Endothelial cell of umbilical vein (primary cell): ENCODE results near the gene ATXN2. TPM values are rescaled to one million over a fixed set of nuclear protein-coding genes. Genes with fewer than 3 reads are reported as not detected.

ENCODE experiments used
- BruUV-seq: library from RNA; stranded (reverse); fragments of 400-500 nt; replicated peaks from 2 replicates; lab custom pipeline; 2021; lab: Mats Ljungman, UMichigan
- CTCF ChIA-PET: fragments of 300-600, 350-600 bp; sonication (Branson Sonifier 250); formaldehyde crosslinking; loops from one replicate; lab custom pipeline; 2021; ENCODE audit warnings: antibody characterized with exemption, inconsistent platforms; lab: Charles Lee
- POLR2A ChIA-PET: fragments of 300-600, 350-600 bp; sonication (Branson Sonifier 250); formaldehyde crosslinking; loops from one replicate; lab custom pipeline; 2021; ENCODE audit warnings: antibody characterized with exemption, inconsistent platforms; lab: Charles Lee
- DNase-seq: peaks from one replicate; pipeline ENCODE4 v3.0.0-alpha.2; 2011; ENCODE audit warnings: low read depth, low spot score
- FAIRE-seq: peaks from 2 replicates; lab custom pipeline; 2011; peaks lifted over from hg19 to GRCh38; lab: Jason Lieb, UNC
- H2AFZ ChIP-seq: 2 replicates; pipeline ENCODE4 v1.6.0; 2012; ENCODE audit warnings: low read depth, low read length, control low read depth, inconsistent platforms
- H3K27ac ChIP-seq: 2 replicates; pipeline ENCODE4 v1.5.1; 2011; ENCODE audit warnings: low read depth, mild to moderate bottlenecking, control low read depth, low read length, moderate library complexity; ENCODE audit not compliant: insufficient read depth
- H3K27me3 ChIP-seq, 2 experiments: 2 replicates each; pipeline versions ENCODE4 v1.6.0 to v1.6.1; 2011; ENCODE audit warnings: low read length in 2 of 2, mixed read lengths in 1 of 2; ENCODE audit not compliant: control insufficient read depth in 2 of 2, insufficient read depth in 2 of 2
- H3K36me3 ChIP-seq, 2 experiments: 2 replicates in 1 of 2; 3 replicates in 1 of 2; pipeline ENCODE4 v1.5.1; 2011; ENCODE audit warnings: low read length in 2 of 2, mild to moderate bottlenecking in 1 of 2, moderate library complexity in 1 of 2; ENCODE audit not compliant: control insufficient read depth in 2 of 2, insufficient read depth in 2 of 2; ENCODE audit errors: extremely low read depth in 1 of 2
- H3K4me1 ChIP-seq: 3 replicates; pipeline ENCODE4 v1.5.1; 2011; ENCODE audit warnings: mild to moderate bottlenecking, low read length; ENCODE audit not compliant: control insufficient read depth, insufficient read depth; ENCODE audit errors: extremely low read depth
- H3K4me2 ChIP-seq: 2 replicates; pipeline ENCODE4 v1.6.1; 2011; ENCODE audit warnings: low read length, control low read depth, mixed read lengths; ENCODE audit not compliant: insufficient read depth
- H3K4me3 ChIP-seq, 3 experiments: fragments of 200-600 bp in 1 of 3; sonication (generic), shearing (Covaris generic) in 1 of 3; replicated peaks in 1 of 3; 2 replicates each; pipeline ENCODE4 v1.5.1; 2011 to 2016; ENCODE audit warnings: control low read depth in 3 of 3, low read length in 3 of 3, mild to moderate bottlenecking in 2 of 3, inconsistent platforms in 1 of 3, low read depth in 1 of 3, moderate library complexity in 1 of 3; ENCODE audit not compliant: insufficient read depth in 1 of 3
- H3K79me2 ChIP-seq: 2 replicates; pipeline ENCODE4 v1.6.0; 2012; ENCODE audit warnings: low read length, inconsistent platforms; ENCODE audit not compliant: control insufficient read depth, insufficient read depth
- H3K9ac ChIP-seq: replicated peaks from 2 replicates; pipeline ENCODE3; 2011; ENCODE audit warnings: low read length, control low read depth; ENCODE audit not compliant: insufficient read depth; ENCODE audit errors: extremely low read depth
- H3K9me1 ChIP-seq: replicated peaks from 3 replicates; pipeline ENCODE4 v1.6.0; 2011; ENCODE audit warnings: mild to moderate bottlenecking, low read length; ENCODE audit not compliant: control insufficient read depth, insufficient read depth; ENCODE audit errors: extremely low read depth
- H3K9me3 ChIP-seq: replicated peaks from 2 replicates; pipeline ENCODE4 v1.5.1; 2012; ENCODE audit warnings: low read length, inconsistent platforms; ENCODE audit not compliant: control insufficient read depth, insufficient read depth
- H4K20me1 ChIP-seq: replicated peaks from 2 replicates; pipeline ENCODE3; 2011; ENCODE audit warnings: mild to moderate bottlenecking, low read length; ENCODE audit not compliant: control insufficient read depth, insufficient read depth; ENCODE audit errors: extremely low read depth
- EZH2 ChIP-seq: IDR thresholded peaks from 2 replicates; pipeline ENCODE4 v1.6.1; 2012; ENCODE audit warnings: borderline replicate concordance, low read depth, mild to moderate bottlenecking, moderate library complexity, low read length, inconsistent platforms; ENCODE audit not compliant: severe bottlenecking
- FOS ChIP-seq: IDR thresholded peaks from 2 replicates; pipeline ENCODE4 v1.6.1; 2011; ENCODE audit warnings: mild to moderate bottlenecking, low read length, moderate library complexity, borderline replicate concordance; ENCODE audit not compliant: insufficient read depth
- GATA2 ChIP-seq: IDR thresholded peaks from 2 replicates; pipeline ENCODE4 v1.7.0; 2011; ENCODE audit warnings: low read depth, mild to moderate bottlenecking, moderate library complexity, mixed read lengths, low read length; ENCODE audit not compliant: insufficient read length, insufficient read depth
- JUN ChIP-seq: IDR thresholded peaks from 2 replicates; pipeline ENCODE4 v1.6.1; 2011; ENCODE audit warnings: borderline replicate concordance, low read depth; ENCODE audit not compliant: insufficient read length, insufficient read depth
- MYC ChIP-seq: IDR thresholded peaks from one replicate; pipeline ENCODE4 v1.6.1; 2011; ENCODE audit warnings: mild to moderate bottlenecking, low read depth, low read length
- POLR2A ChIP-seq: IDR thresholded peaks from 2 replicates; pipeline ENCODE4 v1.6.1; 2012; ENCODE audit warnings: low read depth, mild to moderate bottlenecking, control low read depth, low read length
- POLR2AphosphoS5 ChIP-seq: IDR thresholded peaks from 2 replicates; pipeline ENCODE4 v1.6.1; 2012; ENCODE audit warnings: low read depth, mild to moderate bottlenecking, control low read depth, low read length, moderate library complexity; ENCODE audit not compliant: insufficient read depth
- dilution Hi-C: fragments of 300-500 bp; cut with MboI; formaldehyde crosslinking; loops from one replicate; pipeline ENCODE4 v1.15.0; 2019; ENCODE audit warnings: low sequenced_read_pairs; ENCODE audit not compliant: extremely low pct_ligation_motif_present
- intact Hi-C: fragments of 100-400 bp; cut with micrococcal nuclease; formaldehyde crosslinking; loops from one replicate; pipeline ENCODE4 v1.10.0; 2022
- polyA plus RNA-seq, 4 experiments: library from polyadenylated mRNA; depleted of rRNA in 3 of 4; stranded (reverse) in 3 of 4; unstranded in 1 of 4; fragments of >200 nt; gene quantifications; 2 replicates each; pipeline versions ENCODE4 v1.2.1 to v1.2.3, GENCODE V29; 2011 to 2012; ENCODE audit warnings: missing spikeins in 1 of 4
- total RNA-seq: library from RNA; stranded (reverse); gene quantifications from 2 replicates; pipeline ENCODE4 v1.2.3, GENCODE V29; 2021
- TF ChIP-seq, protein P1 (sequence below), 2 donors: IDR thresholded peaks; 1 replicate in 1 of 2; 2 replicates in 1 of 2; pipeline ENCODE4 v1.5.1; 2011; ENCODE audit warnings: low read length in 2 of 2, mild to moderate bottlenecking in 2 of 2, moderate library complexity in 2 of 2, control low read depth in 1 of 2, inconsistent platforms in 1 of 2, low read depth in 1 of 2; ENCODE audit not compliant: insufficient read depth in 1 of 2; ENCODE audit errors: extremely low read depth in 1 of 2
- TF ChIP-seq, protein P2 (sequence below): IDR thresholded peaks from 2 replicates; pipeline ENCODE4 v1.6.1; 2011; ENCODE audit not compliant: insufficient read depth, insufficient read length

The ATXN2 gene
- total and polyA plus RNA-seq, 2 donors (not counting 3 experiments of a cell fraction or from before 2014, with no cell fraction given): 58.9 to 86.7 TPM

DNA sequence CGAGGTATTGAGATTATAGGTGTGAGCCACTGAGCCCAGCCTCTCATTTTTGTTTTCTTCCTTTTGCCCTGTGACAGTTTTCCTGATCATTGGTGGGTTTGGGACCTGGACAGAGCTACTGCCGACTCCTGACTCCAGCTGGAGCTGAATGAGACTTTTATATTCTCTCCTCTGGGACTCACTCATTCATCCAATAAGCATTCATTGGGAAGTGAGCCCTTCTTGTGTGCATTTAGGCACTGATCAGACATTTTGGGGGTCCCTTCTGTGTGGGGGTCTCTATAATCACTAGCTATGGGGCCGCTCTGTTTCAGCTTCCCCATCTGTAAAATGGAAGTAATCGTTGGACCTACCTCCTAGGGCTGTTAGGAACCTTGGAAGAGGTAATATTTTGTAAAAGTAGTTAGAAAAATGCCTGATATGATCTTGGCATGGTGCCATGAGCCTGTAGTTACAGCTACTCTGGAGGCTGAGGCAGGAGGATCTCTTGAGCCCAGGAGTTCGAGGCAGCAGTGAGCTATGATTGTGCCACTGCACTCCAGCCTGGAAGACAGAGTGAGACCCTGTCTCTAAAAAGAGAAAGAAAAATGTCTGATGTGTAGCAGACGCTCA is 186.2 kb downstream of the ATXN2 start:
- dilution Hi-C loops (no loop called here), intact Hi-C loops (no loop called here)
- Histone ChIP-seq H3K9me1 (no peaks in the 10 kb centered on the region), H3K4me3 (no peak overlapping the region), H4K20me1 (peaks cover 3% of the 10 kb centered on the region), H2AFZ (no peak overlapping the region), H3K4me2 (peak overlapping the region; percentile 21), H3K9me3 (no peaks in the 10 kb centered on the region), H3K36me3 (peaks cover 2 to 5% of the 10 kb centered on the region in 2 experiments), H3K9ac (peak overlapping the region; percentile 11), H3K79me2 (peaks cover 98% of the 10 kb centered on the region), H3K27me3 (no peaks in the 10 kb centered on the region), H3K4me1 (peaks cover 64% of the 10 kb centered on the region), H3K27ac (peak overlapping the region; percentile 87)
- ChIA-PET POLR2A (interaction anchor here (0.9 to 1.2 kb wide), 2 partner anchors 16 to 39 kb away, joined by 3 read pairs; no protein-coding TSS in a partner anchor), CTCF (interaction anchor here (0.7 to 7.7 kb wide), 10 partner anchors 9 to 38 kb away, joined by 3 to 101 read pairs (median 6); no protein-coding TSS in a partner anchor)
- no peak for TF ChIP-seq FOS
- no peak for TF ChIP-seq EZH2
- TF ChIP-seq, protein P1, sequence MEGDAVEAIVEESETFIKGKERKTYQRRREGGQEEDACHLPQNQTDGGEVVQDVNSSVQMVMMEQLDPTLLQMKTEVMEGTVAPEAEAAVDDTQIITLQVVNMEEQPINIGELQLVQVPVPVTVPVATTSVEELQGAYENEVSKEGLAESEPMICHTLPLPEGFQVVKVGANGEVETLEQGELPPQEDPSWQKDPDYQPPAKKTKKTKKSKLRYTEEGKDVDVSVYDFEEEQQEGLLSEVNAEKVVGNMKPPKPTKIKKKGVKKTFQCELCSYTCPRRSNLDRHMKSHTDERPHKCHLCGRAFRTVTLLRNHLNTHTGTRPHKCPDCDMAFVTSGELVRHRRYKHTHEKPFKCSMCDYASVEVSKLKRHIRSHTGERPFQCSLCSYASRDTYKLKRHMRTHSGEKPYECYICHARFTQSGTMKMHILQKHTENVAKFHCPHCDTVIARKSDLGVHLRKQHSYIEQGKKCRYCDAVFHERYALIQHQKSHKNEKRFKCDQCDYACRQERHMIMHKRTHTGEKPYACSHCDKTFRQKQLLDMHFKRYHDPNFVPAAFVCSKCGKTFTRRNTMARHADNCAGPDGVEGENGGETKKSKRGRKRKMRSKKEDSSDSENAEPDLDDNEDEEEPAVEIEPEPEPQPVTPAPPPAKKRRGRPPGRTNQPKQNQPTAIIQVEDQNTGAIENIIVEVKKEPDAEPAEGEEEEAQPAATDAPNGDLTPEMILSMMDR (IDR thresholded peaks at IDR 0.05; ENCODE audit: extremely low read depth in 1 of 2, insufficient read depth in 1 of 2, low read depth in 1 of 2, low read length in 2 of 2): no peak
- TF ChIP-seq JUN: no peak
- TF ChIP-seq POLR2A: no peak
- TF ChIP-seq, protein P2, sequence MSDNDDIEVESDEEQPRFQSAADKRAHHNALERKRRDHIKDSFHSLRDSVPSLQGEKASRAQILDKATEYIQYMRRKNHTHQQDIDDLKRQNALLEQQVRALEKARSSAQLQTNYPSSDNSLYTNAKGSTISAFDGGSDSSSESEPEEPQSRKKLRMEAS: no peak
- no peak for TF ChIP-seq GATA2
- no peak for TF ChIP-seq POLR2AphosphoS5
- no peak for TF ChIP-seq MYC
- no TSS peak for BruUV-seq
- peak; percentile 32 for DNase-seq
- FAIRE-seq: peak; percentile 55
